A673 (cell line): ENCODE measurements around the gene SRRM1.

ENCODE experiments used
- EZH2 ChIP-seq: fragments of 200-600 bp; sonication (generic); IDR thresholded peaks from 2 replicates; pipeline ENCODE4 v1.6.1; 2017; ENCODE audit warnings: borderline replicate concordance, low read depth, mild to moderate bottlenecking, mixed read lengths, antibody characterized with exemption, low read length; ENCODE audit not compliant: poor library complexity, severe bottlenecking
- TF ChIP-seq, protein P1 (sequence below): fragments of 300-800, 200-600 bp; sonication (generic); conservative IDR thresholded peaks from 2 replicates; pipeline ENCODE4 v1.5.1; 2017; ENCODE audit warnings: low read depth, mild to moderate bottlenecking, antibody characterized with exemption, low read length, moderate library complexity, mixed read lengths

DNA sequence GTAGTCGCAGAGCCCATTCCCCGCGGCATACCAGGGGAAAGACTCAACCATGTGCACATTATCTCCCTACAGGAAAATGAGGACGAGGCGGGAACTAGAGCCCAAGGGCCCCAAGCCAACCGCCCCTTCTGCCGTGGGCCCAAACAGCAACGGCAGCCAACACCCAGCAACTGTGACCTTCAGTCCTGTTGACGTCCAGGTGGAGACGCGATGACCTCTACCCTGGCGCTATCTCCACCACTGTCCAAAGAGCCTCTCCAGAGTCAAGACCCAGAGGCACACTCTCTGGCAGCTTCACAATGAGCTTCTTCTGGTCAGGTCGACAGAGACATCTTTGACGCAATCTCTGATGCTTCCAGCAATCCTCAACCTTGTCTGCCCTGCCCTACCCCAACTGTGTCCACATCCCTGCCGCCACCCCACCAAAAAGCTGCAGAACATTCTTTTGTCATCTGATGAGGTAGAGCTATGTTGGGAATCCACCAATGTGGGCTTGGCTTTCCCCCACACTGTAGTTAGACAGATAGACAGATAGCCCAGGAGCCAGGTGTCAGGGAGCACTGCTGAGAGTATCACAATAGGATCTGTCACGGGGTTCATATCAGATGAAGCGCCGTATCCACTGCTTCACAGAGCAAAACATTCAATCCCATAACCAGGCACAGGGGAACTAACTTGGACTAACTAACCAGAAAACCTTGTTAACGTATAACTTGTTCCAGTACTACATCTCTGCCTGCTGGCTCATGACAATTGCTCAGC is 37.4 kb upstream of the SRRM1 start:
- TF ChIP-seq, protein P1, sequence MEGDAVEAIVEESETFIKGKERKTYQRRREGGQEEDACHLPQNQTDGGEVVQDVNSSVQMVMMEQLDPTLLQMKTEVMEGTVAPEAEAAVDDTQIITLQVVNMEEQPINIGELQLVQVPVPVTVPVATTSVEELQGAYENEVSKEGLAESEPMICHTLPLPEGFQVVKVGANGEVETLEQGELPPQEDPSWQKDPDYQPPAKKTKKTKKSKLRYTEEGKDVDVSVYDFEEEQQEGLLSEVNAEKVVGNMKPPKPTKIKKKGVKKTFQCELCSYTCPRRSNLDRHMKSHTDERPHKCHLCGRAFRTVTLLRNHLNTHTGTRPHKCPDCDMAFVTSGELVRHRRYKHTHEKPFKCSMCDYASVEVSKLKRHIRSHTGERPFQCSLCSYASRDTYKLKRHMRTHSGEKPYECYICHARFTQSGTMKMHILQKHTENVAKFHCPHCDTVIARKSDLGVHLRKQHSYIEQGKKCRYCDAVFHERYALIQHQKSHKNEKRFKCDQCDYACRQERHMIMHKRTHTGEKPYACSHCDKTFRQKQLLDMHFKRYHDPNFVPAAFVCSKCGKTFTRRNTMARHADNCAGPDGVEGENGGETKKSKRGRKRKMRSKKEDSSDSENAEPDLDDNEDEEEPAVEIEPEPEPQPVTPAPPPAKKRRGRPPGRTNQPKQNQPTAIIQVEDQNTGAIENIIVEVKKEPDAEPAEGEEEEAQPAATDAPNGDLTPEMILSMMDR: no peak
- TF ChIP-seq EZH2: no peak
